Activated CD8-positive, alpha-beta memory T cell treated with anti-CD3 and anti-CD28 coated beads, Interleukin-2, amount 50 U/mL, for 1 hour (primary cell): ENCODE data around the gene FRMD5.
"Not testable (repeated sequence)": the region's sequence is repeated elsewhere in the genome, so short reads cannot be mapped to it uniquely, and the experiment has no call there.

Experiments used
- DNase-seq: peaks from one replicate; pipeline ENCODE4 v3.0.0-alpha.2; 2020; ENCODE audit errors: extremely low read depth

The FRMD5 gene

DNA sequence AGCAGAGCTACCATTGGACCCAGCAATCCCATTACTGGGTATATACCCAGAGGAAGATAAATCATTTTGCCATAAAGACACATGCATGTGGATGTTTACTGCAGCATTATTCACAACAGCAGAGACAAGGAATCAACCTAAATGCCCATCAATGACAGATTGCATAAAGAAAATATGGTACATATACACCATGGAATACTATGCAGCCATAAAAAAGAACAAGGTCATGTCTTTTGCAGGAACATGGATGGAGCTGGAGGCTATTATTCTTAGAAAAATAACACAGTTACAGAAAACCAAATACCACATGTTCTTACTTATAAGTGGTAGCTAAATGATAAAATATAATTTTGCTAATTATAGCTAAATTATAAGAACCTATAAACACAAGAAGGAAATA, 162.3 kb downstream of the FRMD5 start:
- DNase-seq: not testable (repeated sequence)

DNA sequence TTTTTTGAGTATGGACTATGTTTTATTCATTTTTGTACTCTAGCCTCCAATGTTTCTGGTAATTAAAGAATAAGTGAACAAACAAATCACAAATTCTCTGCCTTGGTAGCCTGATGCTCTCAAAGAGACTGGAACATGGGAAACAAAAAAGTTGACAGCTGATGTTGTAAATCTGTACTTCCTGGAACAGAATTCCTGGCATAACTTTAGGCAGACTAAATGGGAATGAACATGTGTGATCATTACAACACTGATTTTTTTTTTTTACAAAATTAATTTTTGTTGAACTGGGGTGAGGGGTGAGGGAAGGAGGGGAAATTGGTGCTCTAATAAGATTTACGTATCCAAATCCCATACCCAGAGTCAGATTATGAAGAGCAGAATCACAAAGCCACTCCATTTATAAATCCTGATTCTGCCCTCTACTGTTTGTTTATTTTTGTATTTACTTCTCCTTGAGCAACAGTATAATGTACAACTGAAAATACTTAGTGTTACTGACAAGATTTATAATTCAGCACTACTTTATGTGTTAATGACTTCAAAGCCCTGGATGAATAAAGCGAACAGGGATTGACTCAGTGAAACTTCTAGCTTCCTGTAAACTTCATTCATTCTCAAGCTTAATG, 165.0 kb downstream of the FRMD5 start:
- no peak for DNase-seq

DNA sequence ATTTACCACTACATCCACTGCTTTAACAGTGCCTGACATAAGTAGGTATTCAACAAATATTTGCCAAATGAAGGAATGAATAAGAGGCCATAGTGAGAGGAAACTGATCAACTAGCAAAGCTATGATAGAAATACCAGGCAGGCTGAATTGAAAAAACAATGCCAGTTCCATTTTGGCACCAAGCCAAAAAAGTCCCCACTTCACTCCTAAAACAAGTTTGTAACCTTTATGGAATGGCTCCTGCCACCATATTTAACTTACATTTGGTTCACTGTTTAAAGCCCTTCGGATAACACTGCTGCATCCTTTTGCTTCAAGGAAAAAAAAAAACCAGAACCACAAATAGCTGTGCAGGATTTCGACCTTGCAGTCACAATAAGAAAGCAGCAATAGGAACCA, 166.1 kb downstream of the FRMD5 start:
- DNase-seq: no peak

DNA sequence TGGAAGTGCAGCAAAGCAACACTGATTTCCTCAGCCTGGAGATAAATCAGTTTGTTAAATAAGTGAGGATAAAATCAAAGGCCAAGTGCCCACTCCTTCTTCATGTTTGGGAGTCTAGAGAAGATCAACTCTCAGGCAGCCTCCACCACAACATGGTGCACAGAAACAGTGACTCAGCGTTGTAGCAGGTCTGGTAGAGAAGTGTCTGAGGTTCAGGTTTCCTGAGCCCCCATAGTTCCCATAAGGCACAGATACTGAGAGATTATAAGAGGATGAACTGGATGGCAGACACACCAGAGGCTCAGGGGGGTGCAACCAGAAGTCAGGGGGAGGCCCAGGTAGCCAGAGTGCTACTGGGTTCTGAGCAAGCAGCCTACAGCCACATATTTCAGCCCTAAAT, 166.7 kb downstream of the FRMD5 start:
- no peak for DNase-seq

GRCh38 chr15:44024155-44024554, 170.9 kb downstream of the FRMD5 start:
- DNase-seq: no peak

DNA sequence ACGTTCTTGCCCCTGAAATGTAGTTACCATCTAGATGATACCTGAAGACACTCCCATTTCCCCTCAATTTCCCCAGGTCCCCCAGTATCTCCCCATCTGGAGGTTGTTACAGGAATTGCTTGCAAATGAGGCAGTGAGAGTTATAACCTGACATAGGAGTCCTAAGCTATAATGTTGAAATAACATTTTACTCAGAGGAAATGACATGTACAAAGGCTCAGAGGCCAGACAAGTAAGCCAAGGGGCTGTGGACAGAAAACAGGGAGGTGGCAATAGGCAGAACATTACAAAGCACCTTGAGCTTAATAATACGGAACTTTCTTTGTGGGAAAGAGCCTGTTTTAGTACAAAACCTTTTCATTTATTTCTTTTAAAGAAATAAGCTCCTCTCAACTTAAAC, 171.9 kb downstream of the FRMD5 start:
- DNase-seq: no peak

DNA sequence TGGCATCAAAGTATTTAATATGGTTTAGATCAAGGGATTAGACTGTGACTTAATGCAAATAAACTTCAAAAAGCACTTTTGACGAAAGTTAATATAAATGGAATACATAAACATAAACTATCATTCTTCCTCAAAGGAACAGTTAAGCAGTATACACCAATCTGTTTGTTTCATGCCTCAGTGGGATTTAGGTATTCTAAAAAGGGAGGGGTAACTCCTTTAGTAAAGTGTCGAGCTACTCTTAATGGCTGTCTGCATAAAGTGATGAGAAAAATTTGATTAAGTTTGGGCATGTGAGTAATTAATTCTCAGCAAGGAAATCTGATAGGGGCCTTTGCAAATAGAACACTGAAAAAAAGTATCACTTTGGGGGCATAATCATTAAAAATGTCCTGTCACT, 176.9 kb downstream of the FRMD5 start:
- no peak for DNase-seq

GRCh38 chr15:44015545-44016305, 179.3 kb downstream of the FRMD5 start:
- DNase-seq: no peak

DNA sequence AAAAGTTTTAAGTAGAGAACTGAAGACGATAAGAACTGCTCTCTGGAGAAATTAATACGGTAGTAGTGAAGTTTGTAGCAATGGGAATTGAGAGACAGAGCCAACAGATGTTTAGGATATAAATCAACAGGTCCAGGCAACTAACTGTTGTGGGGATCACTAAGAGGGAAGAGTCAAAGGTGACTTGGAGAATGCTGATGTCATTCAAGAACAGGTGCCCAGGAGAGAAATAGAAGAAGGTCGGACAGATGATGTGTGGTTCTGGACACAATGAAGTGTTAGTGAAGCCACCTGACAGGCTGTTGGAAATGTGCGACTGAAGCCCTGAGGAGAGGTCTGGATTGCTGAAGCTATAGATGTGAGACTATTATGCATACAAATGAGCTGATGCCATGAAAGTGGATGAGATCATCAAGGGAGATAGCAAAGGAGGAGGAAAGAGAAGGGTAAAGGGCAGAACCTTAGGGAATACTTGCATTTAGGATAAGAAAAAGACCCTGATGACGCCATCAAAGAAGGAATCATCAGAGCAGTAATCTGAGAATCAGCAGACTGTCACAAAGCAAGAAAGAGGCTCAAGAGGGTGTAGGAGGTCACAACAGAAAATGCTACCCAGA, 183.7 kb downstream of the FRMD5 start:
- DNase-seq: no peak

DNA sequence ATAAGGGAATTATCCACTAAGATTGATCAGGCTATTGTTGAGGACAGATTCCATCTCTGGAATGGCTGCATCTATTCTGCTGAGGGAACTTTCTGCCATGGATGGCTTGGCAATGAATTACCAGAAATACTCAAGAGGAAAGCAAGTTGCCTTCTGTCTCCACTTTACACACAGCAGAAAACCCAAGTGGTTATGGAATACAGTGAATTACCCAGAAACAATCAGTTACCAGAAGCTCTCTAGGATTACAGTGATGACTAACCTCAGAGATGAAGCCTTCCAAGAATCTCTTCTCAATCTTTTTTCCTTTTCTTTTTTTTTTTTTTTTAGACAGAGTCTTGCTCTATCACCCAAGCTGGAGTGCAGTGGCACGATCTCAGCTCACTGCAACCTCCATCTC, 185.0 kb downstream of the FRMD5 start:
- no peak for DNase-seq

DNA sequence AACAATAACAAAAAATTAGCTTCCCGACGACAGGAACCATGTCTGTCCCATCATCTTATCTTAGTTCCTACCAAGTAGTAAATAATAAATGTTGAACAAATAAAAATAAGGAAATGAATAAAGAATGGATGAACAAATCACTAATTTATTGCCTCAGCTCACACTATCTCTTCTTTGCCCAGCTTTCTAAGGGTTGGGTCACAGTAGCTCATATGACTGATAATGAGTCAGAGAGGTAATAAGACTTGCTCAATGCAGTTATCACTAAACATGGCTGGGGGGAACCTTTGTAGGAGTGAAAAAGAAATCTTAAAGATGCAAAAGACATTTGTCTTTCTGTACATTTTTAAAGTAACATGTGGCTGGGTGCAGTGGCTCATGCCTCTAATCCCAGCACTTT, 186.0 kb downstream of the FRMD5 start:
- DNase-seq: no peak

DNA sequence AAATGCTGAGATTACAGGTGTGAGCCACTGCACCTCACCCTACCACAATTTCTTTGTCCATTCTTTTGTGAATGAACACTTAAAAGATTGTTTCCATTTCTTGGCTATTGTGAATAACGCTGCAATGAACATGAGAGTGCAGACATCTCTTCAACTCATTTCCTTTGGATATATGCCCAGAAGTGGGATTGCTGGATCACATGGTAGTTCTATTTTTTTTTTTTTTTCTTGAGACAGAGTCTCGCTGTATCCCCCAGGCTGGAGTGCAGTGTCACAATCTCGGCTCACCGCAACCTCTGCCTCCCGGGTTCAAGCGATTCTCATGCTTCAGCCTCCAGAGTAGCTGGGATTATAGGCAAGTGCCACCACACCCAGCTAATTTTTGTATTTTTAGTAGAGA, 194.8 kb downstream of the FRMD5 start:
- not testable (repeated sequence) for DNase-seq

- no peak for DNase-seq
These were observed 196.5 kb downstream of the FRMD5 start for GRCh38 chr15:43998607-43999006.

GRCh38 chr15:43991206-43991605, 203.9 kb downstream of the FRMD5 start:
- DNase-seq: no peak

DNA sequence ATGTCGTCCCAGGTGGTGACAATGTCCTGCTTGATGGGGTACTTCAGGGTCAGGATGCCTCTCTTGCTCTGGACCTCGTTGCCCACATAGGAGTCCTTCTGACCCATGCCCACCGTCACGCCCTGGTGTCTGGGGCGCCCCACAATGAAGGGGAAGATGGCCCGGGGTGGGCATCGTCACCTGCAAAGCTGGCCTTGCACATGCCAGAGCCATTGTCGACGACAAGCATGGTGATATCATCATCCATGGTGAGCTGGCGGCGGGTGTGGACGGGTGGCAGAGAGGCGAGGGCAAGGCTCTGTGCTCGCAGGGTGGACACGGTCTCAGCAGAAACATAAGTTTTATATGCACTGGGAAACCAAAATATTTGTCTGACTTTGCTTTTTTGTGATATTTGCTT, 205.1 kb downstream of the FRMD5 start:
- no peak for DNase-seq

DNA sequence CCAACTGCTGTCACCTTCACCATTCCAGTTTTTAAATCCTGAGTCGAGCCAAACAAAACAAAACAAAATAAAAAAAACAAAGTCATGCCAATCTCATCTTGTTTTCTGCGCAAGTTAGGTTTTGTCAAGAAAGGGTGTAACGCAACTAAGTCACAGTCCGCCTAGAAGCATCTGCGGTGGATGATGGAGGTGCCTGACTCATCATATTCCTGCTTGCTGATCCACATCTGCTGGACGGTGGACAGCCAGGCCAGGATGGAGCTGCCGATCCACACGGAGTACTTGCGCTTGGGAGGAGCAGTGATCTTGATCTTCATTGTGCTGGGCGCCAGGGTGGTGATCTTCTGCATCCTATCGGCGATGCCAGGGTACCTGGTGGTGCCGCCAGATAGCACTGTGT, 206.2 kb downstream of the FRMD5 start:
- DNase-seq: no peak

- DNase-seq: no peak
These were observed 207.1 kb downstream of the FRMD5 start for GRCh38 chr15:43987924-43988323.

DNA sequence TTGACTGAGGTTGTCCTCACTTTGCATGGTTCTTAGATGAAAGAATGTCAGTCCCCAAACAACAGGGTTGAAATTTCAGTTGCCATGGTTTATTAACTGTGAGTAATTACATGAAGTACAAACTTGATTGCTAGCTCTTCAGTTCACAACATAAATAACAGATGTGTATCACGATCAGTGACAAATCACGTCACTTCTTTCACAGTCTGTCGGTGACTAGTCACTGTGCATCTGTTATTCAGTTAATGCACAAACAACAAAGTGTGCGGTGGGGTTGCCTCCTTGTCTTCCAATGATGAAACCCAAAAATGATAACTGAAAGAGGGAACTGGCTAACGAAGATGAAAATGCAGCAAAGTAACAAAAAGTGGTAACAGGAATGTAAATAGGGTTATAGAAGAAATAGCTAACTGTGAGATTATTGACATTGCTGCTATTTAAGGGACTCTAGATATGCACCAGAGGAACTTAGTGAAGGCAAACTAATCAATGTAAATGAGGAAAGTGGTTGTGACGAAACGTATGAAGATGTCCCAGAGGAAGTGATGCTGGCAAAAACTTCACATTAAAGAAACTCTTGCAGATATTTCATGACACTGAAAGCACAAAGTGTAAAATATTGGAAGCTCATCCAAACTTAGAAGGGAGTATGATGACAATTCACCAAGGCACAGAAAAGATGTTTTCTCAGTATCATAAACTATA, 208.9 kb downstream of the FRMD5 start:
- DNase-seq: no peak

DNA sequence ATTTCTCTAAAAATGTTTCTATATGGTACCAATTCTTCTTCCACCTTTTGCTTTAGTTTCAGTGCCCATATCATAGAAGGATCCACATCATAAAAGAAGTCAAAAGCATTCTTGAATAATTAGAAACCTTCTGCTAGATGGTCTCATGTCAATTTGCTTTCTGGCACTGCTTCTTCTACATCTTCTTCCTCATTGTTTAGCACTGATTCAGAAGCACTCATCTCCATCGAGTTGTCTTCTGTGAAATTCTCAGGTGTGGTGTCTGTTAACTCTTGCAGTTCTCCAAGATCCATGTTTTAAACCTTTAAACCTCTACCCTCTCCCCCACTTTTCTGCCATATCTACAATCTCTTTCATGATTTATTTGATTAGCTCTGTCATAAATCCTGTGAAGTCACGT, 213.5 kb downstream of the FRMD5 start:
- no peak for DNase-seq

GRCh38 chr15:43977072-43977884, 217.8 kb downstream of the FRMD5 start:
- no peak for DNase-seq

GRCh38 chr15:43975770-43976169, 219.3 kb downstream of the FRMD5 start:
- no peak for DNase-seq

- DNase-seq: no peak
These were observed 219.7 kb downstream of the FRMD5 start for GRCh38 chr15:43975326-43975725.
